SK-N-SH treated with all-trans-retinoic acid at 6 μM for 48 hours (cell line): Measurements from ENCODE around the gene FGF11.

Source experiments
- ATAC-seq: fragments of 200-7000 bp; cut with Tn5 transposase; 3 replicates; pipeline ENCODE4 v1.9.1; 2020; ENCODE audit warnings: mild to moderate bottlenecking, moderate library complexity
- ARNTL ChIP-seq: fragments of 450-650 bp; formaldehyde crosslinking; IDR thresholded peaks from 2 replicates; pipeline ENCODE4 v1.5.0; 2020; ENCODE audit warnings: low read depth, mild to moderate bottlenecking, moderate library complexity, borderline replicate concordance
- BACH2 ChIP-seq: fragments of 250-450 bp; sonication (Bioruptor Pico); IDR thresholded peaks from 2 replicates; pipeline ENCODE4 v1.9.0; 2021; ENCODE audit warnings: mild to moderate bottlenecking, borderline replicate concordance
- CREB5 ChIP-seq: fragments of 250-450 bp; sonication (Bioruptor Pico); IDR thresholded peaks from 2 replicates; pipeline ENCODE4 v1.5.1; 2020; ENCODE audit warnings: low read depth, mild to moderate bottlenecking, moderate library complexity
- CSDC2 ChIP-seq: fragments of 250-450 bp; sonication (Bioruptor Pico); IDR thresholded peaks from 2 replicates; pipeline ENCODE4 v1.5.0; 2020; ENCODE audit warnings: mild to moderate bottlenecking, moderate library complexity
- ESRRG ChIP-seq: fragments of 250-450 bp; sonication (Bioruptor Pico); IDR thresholded peaks from 2 replicates; pipeline ENCODE4 v1.6.1; 2021; ENCODE audit warnings: mild to moderate bottlenecking
- GLIS3 ChIP-seq: fragments of 250-450 bp; sonication (Bioruptor Pico); IDR thresholded peaks from 2 replicates; pipeline ENCODE4 v1.5.0; 2020; ENCODE audit warnings: mild to moderate bottlenecking, moderate library complexity
- ISL1 ChIP-seq: fragments of 250-450 bp; sonication (Bioruptor Pico); IDR thresholded peaks from 2 replicates; pipeline ENCODE4 v2.1.2; 2022; ENCODE audit warnings: mild to moderate bottlenecking, moderate library complexity
- OSR1 ChIP-seq: fragments of 250-450 bp; sonication (Bioruptor Pico); IDR thresholded peaks from 2 replicates; pipeline ENCODE4 v1.8.0; 2022; ENCODE audit warnings: moderate library complexity, mild to moderate bottlenecking, inconsistent platforms
- PATZ1 ChIP-seq: fragments of 250-450 bp; sonication (Bioruptor Pico); IDR thresholded peaks from 2 replicates; pipeline ENCODE4 v1.8.0; 2020; ENCODE audit warnings: mild to moderate bottlenecking, moderate library complexity, borderline replicate concordance
- PPARA ChIP-seq: fragments of 250-450 bp; sonication (Bioruptor Pico); IDR thresholded peaks from 2 replicates; pipeline ENCODE4 v1.5.0; 2020; ENCODE audit warnings: mild to moderate bottlenecking, borderline replicate concordance
- RARB ChIP-seq: fragments of 250-450 bp; sonication (Bioruptor Pico); IDR thresholded peaks from 2 replicates; pipeline ENCODE4 v1.8.0; 2021; ENCODE audit warnings: mild to moderate bottlenecking, moderate library complexity
- SNAI2 ChIP-seq: fragments of 250-450 bp; sonication (Bioruptor Pico); IDR thresholded peaks from 2 replicates; pipeline ENCODE4 v1.5.0; 2020; ENCODE audit warnings: mild to moderate bottlenecking, moderate library complexity
- TCF4 ChIP-seq: fragments of 250-450 bp; sonication (Bioruptor Pico); IDR thresholded peaks from 2 replicates; pipeline ENCODE4 v1.8.0; 2021; ENCODE audit warnings: mild to moderate bottlenecking, moderate library complexity, borderline replicate concordance
- TOX ChIP-seq: fragments of 250-450 bp; sonication (Bioruptor Pico); IDR thresholded peaks from 2 replicates; pipeline ENCODE4 v1.8.0; 2021; ENCODE audit warnings: mild to moderate bottlenecking, moderate library complexity, borderline replicate concordance
- ZFP3 ChIP-seq: fragments of 250-450 bp; sonication (Bioruptor Pico); IDR thresholded peaks from 2 replicates; pipeline ENCODE4 v1.5.0; 2020; ENCODE audit warnings: mild to moderate bottlenecking, moderate library complexity
- ZFP30 ChIP-seq: fragments of 450-650 bp; formaldehyde crosslinking; IDR thresholded peaks from 2 replicates; pipeline ENCODE4 v1.5.0; 2022; ENCODE audit warnings: mild to moderate bottlenecking, moderate library complexity
- ZNF565 ChIP-seq: fragments of 450-650 bp; formaldehyde crosslinking; conservative IDR thresholded peaks from 2 replicates; pipeline ENCODE4 v1.5.0; 2020; ENCODE audit warnings: low read depth, mild to moderate bottlenecking, moderate library complexity
- ZNF70 ChIP-seq: fragments of 450-650 bp; formaldehyde crosslinking; IDR thresholded peaks from 2 replicates; pipeline ENCODE4 v1.5.0; 2020; ENCODE audit warnings: mild to moderate bottlenecking, moderate library complexity
- ZNF8 ChIP-seq: fragments of 450-650 bp; formaldehyde crosslinking; IDR thresholded peaks from 2 replicates; pipeline ENCODE4 v1.5.0; 2020; ENCODE audit warnings: mild to moderate bottlenecking, moderate library complexity
- TF ChIP-seq, protein P1 (sequence below): fragments of 250-450 bp; sonication (Bioruptor Pico); IDR thresholded peaks from 2 replicates; pipeline ENCODE4 v1.5.1; 2021; ENCODE audit warnings: mild to moderate bottlenecking, moderate library complexity
- TF ChIP-seq, protein P2 (sequence below): fragments of 250-450 bp; sonication (Bioruptor Pico); IDR thresholded peaks from 2 replicates; pipeline ENCODE4 v1.5.0; 2020; ENCODE audit warnings: mild to moderate bottlenecking, moderate library complexity
- TF ChIP-seq, protein P3 (sequence below): fragments of 250-450 bp; sonication (Bioruptor Pico); IDR thresholded peaks from 2 replicates; pipeline ENCODE4 v1.8.0; 2021; ENCODE audit warnings: low read depth, mild to moderate bottlenecking, moderate library complexity, borderline replicate concordance

Gene FGF11

GRCh38 chr17:7466318-7466638 is 27.0 kb downstream of the FGF11 start (continued):
- TF ChIP-seq, protein P1, sequence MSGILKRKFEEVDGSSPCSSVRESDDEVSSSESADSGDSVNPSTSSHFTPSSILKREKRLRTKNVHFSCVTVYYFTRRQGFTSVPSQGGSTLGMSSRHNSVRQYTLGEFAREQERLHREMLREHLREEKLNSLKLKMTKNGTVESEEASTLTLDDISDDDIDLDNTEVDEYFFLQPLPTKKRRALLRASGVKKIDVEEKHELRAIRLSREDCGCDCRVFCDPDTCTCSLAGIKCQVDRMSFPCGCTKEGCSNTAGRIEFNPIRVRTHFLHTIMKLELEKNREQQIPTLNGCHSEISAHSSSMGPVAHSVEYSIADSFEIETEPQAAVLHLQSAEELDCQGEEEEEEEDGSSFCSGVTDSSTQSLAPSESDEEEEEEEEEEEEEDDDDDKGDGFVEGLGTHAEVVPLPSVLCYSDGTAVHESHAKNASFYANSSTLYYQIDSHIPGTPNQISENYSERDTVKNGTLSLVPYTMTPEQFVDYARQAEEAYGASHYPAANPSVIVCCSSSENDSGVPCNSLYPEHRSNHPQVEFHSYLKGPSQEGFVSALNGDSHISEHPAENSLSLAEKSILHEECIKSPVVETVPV: no peak
- TF ChIP-seq SNAI2 (CRISPR knock-in tag): no peak

DNA sequence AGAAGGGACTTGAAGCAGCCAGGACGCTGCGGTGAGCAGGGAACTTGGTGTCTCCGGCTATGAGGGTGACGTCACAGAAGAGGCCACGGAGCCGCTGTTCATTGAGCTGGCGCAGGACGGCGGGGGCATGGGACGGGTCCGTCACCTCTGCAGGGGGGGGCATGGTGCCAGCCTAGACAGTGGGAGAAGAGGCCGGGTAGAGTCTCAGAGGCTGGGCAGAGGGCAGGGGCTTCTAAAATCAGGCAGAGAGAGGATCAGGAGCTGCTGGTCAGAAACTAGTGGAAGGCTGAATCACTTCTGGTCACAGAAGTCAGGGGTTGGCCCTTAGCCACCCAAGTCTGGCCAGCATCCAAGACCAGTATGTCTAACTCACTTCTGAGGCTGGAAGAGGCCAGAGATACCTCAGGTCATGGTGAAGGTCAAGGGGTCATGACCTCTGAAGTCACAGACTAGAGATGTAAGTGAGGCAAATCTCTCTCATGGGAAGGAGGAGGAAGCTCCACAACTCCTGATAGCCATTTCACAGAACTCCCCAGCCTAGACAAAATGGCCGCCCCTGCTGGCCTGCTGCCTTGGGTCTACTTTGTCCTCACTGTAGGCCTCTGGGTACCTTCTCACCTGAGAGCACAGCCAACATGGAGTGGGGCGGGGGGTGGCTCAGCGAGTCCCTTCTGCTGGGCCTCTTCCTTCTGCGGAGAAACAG is 27.5 kb downstream of the FGF11 start:
- peak; percentile 21 for ATAC-seq
- TF ChIP-seq PATZ1: no peak

- no peak for ATAC-seq
- no peak for TF ChIP-seq SNAI2 (CRISPR knock-in tag)
- TF ChIP-seq ZFP30: no peak
- TF ChIP-seq, protein P2, sequence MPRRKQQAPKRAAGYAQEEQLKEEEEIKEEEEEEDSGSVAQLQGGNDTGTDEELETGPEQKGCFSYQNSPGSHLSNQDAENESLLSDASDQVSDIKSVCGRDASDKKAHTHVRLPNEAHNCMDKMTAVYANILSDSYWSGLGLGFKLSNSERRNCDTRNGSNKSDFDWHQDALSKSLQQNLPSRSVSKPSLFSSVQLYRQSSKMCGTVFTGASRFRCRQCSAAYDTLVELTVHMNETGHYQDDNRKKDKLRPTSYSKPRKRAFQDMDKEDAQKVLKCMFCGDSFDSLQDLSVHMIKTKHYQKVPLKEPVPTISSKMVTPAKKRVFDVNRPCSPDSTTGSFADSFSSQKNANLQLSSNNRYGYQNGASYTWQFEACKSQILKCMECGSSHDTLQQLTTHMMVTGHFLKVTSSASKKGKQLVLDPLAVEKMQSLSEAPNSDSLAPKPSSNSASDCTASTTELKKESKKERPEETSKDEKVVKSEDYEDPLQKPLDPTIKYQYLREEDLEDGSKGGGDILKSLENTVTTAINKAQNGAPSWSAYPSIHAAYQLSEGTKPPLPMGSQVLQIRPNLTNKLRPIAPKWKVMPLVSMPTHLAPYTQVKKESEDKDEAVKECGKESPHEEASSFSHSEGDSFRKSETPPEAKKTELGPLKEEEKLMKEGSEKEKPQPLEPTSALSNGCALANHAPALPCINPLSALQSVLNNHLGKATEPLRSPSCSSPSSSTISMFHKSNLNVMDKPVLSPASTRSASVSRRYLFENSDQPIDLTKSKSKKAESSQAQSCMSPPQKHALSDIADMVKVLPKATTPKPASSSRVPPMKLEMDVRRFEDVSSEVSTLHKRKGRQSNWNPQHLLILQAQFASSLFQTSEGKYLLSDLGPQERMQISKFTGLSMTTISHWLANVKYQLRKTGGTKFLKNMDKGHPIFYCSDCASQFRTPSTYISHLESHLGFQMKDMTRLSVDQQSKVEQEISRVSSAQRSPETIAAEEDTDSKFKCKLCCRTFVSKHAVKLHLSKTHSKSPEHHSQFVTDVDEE (CRISPR knock-in tag): no peak
- TF ChIP-seq GLIS3 (CRISPR knock-in tag): no peak
- TF ChIP-seq TOX (CRISPR knock-in tag): no peak
- no peak for TF ChIP-seq OSR1 (CRISPR knock-in tag)
- no peak for TF ChIP-seq ARNTL
- no peak for TF ChIP-seq ZNF8
- no peak for TF ChIP-seq ZNF565 (CRISPR knock-in tag)
These were observed 28.2 kb downstream of the FGF11 start for GRCh38 chr17:7467498-7467897.

DNA sequence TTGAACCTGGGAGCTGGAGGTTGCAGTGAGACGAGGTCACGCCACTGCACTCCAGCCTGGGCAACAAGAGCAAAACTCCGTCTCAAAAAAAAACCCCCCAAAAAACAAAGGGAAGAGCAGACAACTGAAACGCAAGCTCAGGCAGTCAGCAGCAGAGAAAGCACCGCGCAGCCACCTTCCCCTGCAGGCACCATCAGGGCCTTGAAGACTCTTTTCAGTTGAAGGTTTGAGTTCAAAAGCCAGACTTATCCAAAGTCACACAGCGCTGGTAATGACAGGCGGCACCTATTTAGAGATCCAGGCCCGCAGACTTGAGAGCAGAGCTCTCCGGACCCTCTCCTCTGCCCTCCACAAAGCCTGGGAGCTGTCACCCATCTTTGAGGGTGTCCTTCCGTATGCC is 29.0 kb downstream of the FGF11 start:
- no peak for ATAC-seq
- TF ChIP-seq RARB (CRISPR knock-in tag) (no peak), ISL1 (CRISPR knock-in tag) (no peak), ZFP30 (no peak), SNAI2 (CRISPR knock-in tag) (no peak), ZNF70 (no peak), ZNF8 (no peak), TOX (CRISPR knock-in tag) (no peak), BACH2 (no peak), CREB5 (CRISPR knock-in tag) (no peak), TCF4 (CRISPR knock-in tag) (no peak), ARNTL (no peak), ESRRG (CRISPR knock-in tag) (no peak), PPARA (CRISPR knock-in tag) (no peak), OSR1 (CRISPR knock-in tag) (no peak), CSDC2 (no peak), ZFP3 (no peak)
- TF ChIP-seq, protein P2 (CRISPR knock-in tag): no peak
- TF ChIP-seq, protein P3, sequence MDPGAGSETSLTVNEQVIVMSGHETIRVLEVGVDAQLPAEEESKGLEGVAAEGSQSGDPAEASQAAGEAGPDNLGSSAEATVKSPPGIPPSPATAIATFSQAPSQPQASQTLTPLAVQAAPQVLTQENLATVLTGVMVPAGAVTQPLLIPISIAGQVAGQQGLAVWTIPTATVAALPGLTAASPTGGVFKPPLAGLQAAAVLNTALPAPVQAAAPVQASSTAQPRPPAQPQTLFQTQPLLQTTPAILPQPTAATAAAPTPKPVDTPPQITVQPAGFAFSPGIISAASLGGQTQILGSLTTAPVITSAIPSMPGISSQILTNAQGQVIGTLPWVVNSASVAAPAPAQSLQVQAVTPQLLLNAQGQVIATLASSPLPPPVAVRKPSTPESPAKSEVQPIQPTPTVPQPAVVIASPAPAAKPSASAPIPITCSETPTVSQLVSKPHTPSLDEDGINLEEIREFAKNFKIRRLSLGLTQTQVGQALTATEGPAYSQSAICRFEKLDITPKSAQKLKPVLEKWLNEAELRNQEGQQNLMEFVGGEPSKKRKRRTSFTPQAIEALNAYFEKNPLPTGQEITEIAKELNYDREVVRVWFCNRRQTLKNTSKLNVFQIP (CRISPR knock-in tag): no peak
